Astrocyte (in vitro differentiated cells and primary cell): Measurements from ENCODE around the gene MYO1A. TPM values are rescaled to one million over a fixed set of nuclear protein-coding genes. Genes with fewer than 3 reads are reported as not detected.

Experiments
- DNase-seq: peaks from one replicate; pipeline ENCODE4 v3.0.0-alpha.2; 2010; ENCODE audit warnings: low read depth
- FAIRE-seq: peaks from 2 replicates; lab custom pipeline; 2011; peaks lifted over from hg19 to GRCh38; lab: Jason Lieb, UNC
- H2AFZ ChIP-seq: 2 replicates; pipeline ENCODE4 v1.6.0; 2012; ENCODE audit warnings: low read depth, low read length, inconsistent platforms
- H3K27ac ChIP-seq: 2 replicates; pipeline ENCODE4 v1.5.1; 2011; ENCODE audit warnings: low read depth, low read length, inconsistent platforms
- H3K27me3 ChIP-seq: 2 replicates; pipeline ENCODE4 v1.6.0; 2011; ENCODE audit warnings: low read length, inconsistent platforms; ENCODE audit not compliant: insufficient read depth
- H3K36me3 ChIP-seq: 2 replicates; pipeline ENCODE4 v1.5.1; 2011; ENCODE audit warnings: low read length, inconsistent platforms; ENCODE audit not compliant: insufficient read depth
- H3K4me1 ChIP-seq: 2 replicates; pipeline ENCODE4 v1.5.1; 2011; ENCODE audit warnings: low read length, inconsistent platforms; ENCODE audit not compliant: insufficient read depth
- H3K4me2 ChIP-seq: 2 replicates; pipeline ENCODE4 v1.6.0; 2012; ENCODE audit warnings: low read length, inconsistent platforms
- H3K4me3 ChIP-seq: 2 replicates; pipeline ENCODE4 v1.5.1; 2011; ENCODE audit warnings: low read depth, mild to moderate bottlenecking, low read length, inconsistent platforms; ENCODE audit not compliant: insufficient read depth
- H3K79me2 ChIP-seq: 2 replicates; pipeline ENCODE4 v1.6.0; 2012; ENCODE audit warnings: mild to moderate bottlenecking, low read length, inconsistent platforms; ENCODE audit not compliant: insufficient read depth
- H3K9ac ChIP-seq: 2 replicates; pipeline ENCODE4 v1.6.0; 2012; ENCODE audit warnings: mild to moderate bottlenecking, low read length, inconsistent platforms
- H3K9me3 ChIP-seq: 2 replicates; pipeline ENCODE4 v1.5.1; 2012; ENCODE audit warnings: low read depth, mild to moderate bottlenecking, low read length, inconsistent platforms; ENCODE audit not compliant: insufficient read depth
- H4K20me1 ChIP-seq: 2 replicates; pipeline ENCODE4 v1.6.0; 2012; ENCODE audit warnings: low read length, inconsistent platforms; ENCODE audit not compliant: insufficient read depth
- H3K27ac Mint-ChIP-seq: one replicate; pipeline ENCODE4 v1.8.0; 2021; ENCODE audit warnings: mild to moderate bottlenecking, mixed read lengths; ENCODE audit not compliant: unreplicated experiment
- H3K27me3 Mint-ChIP-seq: one replicate; pipeline ENCODE4 v1.8.0; 2021; ENCODE audit warnings: low read depth, mixed read lengths; ENCODE audit not compliant: unreplicated experiment
- H3K36me3 Mint-ChIP-seq: one replicate; pipeline ENCODE4 v1.8.0; 2021; ENCODE audit warnings: low read depth, mixed read lengths; ENCODE audit not compliant: unreplicated experiment
- H3K4me1 Mint-ChIP-seq: one replicate; pipeline ENCODE4 v1.8.0; 2021; ENCODE audit warnings: low read depth, mixed read lengths; ENCODE audit not compliant: unreplicated experiment
- H3K4me3 Mint-ChIP-seq: one replicate; pipeline ENCODE4 v1.8.0; 2021; ENCODE audit warnings: mild to moderate bottlenecking, moderate library complexity, mixed read lengths; ENCODE audit not compliant: unreplicated experiment
- H3K9me3 Mint-ChIP-seq: one replicate; pipeline ENCODE4 v1.8.0; 2021; ENCODE audit warnings: mild to moderate bottlenecking, mixed read lengths; ENCODE audit not compliant: unreplicated experiment
- CTCF ChIP-seq: IDR thresholded peaks from 2 replicates; pipeline ENCODE4 v1.5.1; 2011; ENCODE audit warnings: low read depth, mild to moderate bottlenecking, inconsistent platforms, low read length, moderate library complexity; ENCODE audit not compliant: insufficient read depth
- EZH2 ChIP-seq: IDR thresholded peaks from 2 replicates; pipeline ENCODE4 v1.6.1; 2012; ENCODE audit warnings: mild to moderate bottlenecking, low read length, inconsistent platforms; ENCODE audit not compliant: insufficient read depth
- total RNA-seq: library from RNA; stranded (reverse); gene quantifications from 2 replicates; pipeline ENCODE4 v1.2.1, GENCODE V29; 2021

MYO1A gene
- total RNA-seq, 1 donor from 2014 or later = 0.34 TPM

DNA sequence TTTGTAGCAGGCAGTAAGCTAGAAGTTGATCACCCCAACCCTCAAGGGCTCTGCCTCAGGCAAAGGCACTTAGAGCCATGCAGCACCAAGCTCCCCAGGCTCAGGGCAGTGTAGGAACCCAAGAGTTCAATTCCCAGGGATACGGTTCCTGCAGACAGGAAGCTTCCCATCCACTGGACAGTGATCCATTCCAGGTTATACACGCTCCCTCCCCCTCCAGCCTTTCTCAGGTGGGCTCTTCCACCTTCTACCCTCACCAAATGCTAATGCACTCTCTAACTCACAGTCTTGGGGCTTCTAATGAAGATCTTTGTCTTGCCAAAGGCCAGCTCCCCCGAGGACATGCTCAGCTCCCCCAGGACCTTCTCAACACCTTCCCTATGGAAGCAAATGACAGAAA is 12.7 kb downstream of the MYO1A start:
- FAIRE-seq (no peak), DNase-seq (no peak)
- H3K4me3 ChIP-seq = no peak overlapping the region
- Mint-ChIP-seq H3K27ac (no peak overlapping the region), H3K36me3 (no peaks in the 10 kb centered on the region), H3K4me1 (no peaks in the 10 kb centered on the region), H3K9me3 (peaks cover 1% of the 10 kb centered on the region), H3K27me3 (peaks cover 53% of the 10 kb centered on the region), H3K4me3 (no peak overlapping the region)
- peaks cover 28% of the 10 kb centered on the region for H3K27me3 ChIP-seq
- H3K9me3 ChIP-seq = no peaks in the 10 kb centered on the region
- no peaks in the 10 kb centered on the region for H3K79me2 ChIP-seq
- no peak overlapping the region for H2AFZ ChIP-seq
- H3K4me2 ChIP-seq = no peak overlapping the region
- no peaks in the 10 kb centered on the region for H4K20me1 ChIP-seq
- no peaks in the 10 kb centered on the region for H3K4me1 ChIP-seq
- H3K9ac ChIP-seq = no peak overlapping the region
- no peaks in the 10 kb centered on the region for H3K36me3 ChIP-seq
- no peak overlapping the region for H3K27ac ChIP-seq
- TF ChIP-seq CTCF (no peak), EZH2 (no peak)

- H3K4me1 Mint-ChIP-seq = peaks cover 7% of the 10 kb centered on the region
- H3K36me3 Mint-ChIP-seq = peaks cover 2% of the 10 kb centered on the region
- Histone ChIP-seq H2AFZ (no peak overlapping the region), H3K4me3 (no peak overlapping the region), H3K9me3 (no peaks in the 10 kb centered on the region), H3K4me2 (no peak overlapping the region), H3K27me3 (peaks cover 17% of the 10 kb centered on the region), H3K79me2 (no peaks in the 10 kb centered on the region), H3K4me1 (no peaks in the 10 kb centered on the region), H3K36me3 (no peaks in the 10 kb centered on the region), H3K27ac (no peak overlapping the region), H3K9ac (no peak overlapping the region), H4K20me1 (no peaks in the 10 kb centered on the region)
- no peak overlapping the region for H3K27ac Mint-ChIP-seq
- DNase-seq = no peak
- peaks cover 38% of the 10 kb centered on the region for H3K27me3 Mint-ChIP-seq
- FAIRE-seq = no peak
- TF ChIP-seq EZH2 = no peak
- TF ChIP-seq CTCF = no peak
- H3K4me3 Mint-ChIP-seq = no peak overlapping the region
- H3K9me3 Mint-ChIP-seq = no peaks in the 10 kb centered on the region
These were observed 16.5 kb downstream of the MYO1A start for GRCh38 chr12:57033431-57033830.

GRCh38 chr12:57031789-57032188 is 18.1 kb downstream of the MYO1A start:
- H3K9me3 ChIP-seq = no peaks in the 10 kb centered on the region
- H3K27ac ChIP-seq = no peak overlapping the region
- Mint-ChIP-seq H3K4me3 (no peak overlapping the region), H3K36me3 (peaks cover 2% of the 10 kb centered on the region), H3K9me3 (no peaks in the 10 kb centered on the region), H3K27me3 (peaks cover 36% of the 10 kb centered on the region), H3K27ac (peak overlapping the region; percentile 29), H3K4me1 (peaks cover 11% of the 10 kb centered on the region)
- no peak overlapping the region for H3K4me3 ChIP-seq
- no peak overlapping the region for H3K9ac ChIP-seq
- H3K4me2 ChIP-seq = no peak overlapping the region
- TF ChIP-seq CTCF (no peak), EZH2 (no peak)
- H3K79me2 ChIP-seq = no peaks in the 10 kb centered on the region
- H3K4me1 ChIP-seq = no peaks in the 10 kb centered on the region
- H3K36me3 ChIP-seq = no peaks in the 10 kb centered on the region
- H4K20me1 ChIP-seq = no peaks in the 10 kb centered on the region
- no peak for FAIRE-seq
- no peak overlapping the region for H2AFZ ChIP-seq
- H3K27me3 ChIP-seq = peaks cover 21% of the 10 kb centered on the region
- DNase-seq = no peak
